Measurements from ENCODE around the gene SARS1. TPM values are rescaled to one million over a fixed set of nuclear protein-coding genes. Genes with fewer than 3 reads are reported as not detected.

The SARS1 gene
- total and polyA plus RNA-seq, 2 experiments from 2014 or later = 353 to 365 TPM

GRCh38 chr1:109183058-109183738 is 30.5 kb upstream of the SARS1 start:
- no peak for TF ChIP-seq EZH2 (IDR thresholded peaks at IDR 0.05; ENCODE audit: insufficient read depth, poor library complexity, severe bottlenecking)
- TF ChIP-seq EZH2phosphoT487 (IDR thresholded peaks at IDR 0.05; ENCODE audit: insufficient read depth, low read depth) = no peak
- H3K9ac ChIP-seq = no peak overlapping the region
- no peaks in the 10 kb centered on the region for H3K27me3 ChIP-seq (replicated peaks; ENCODE audit: insufficient read depth)
- 76 to 100% methylated on average over 1 to 3 of the region's 3 CpGs for WGBS, 2 experiments (ENCODE audit: low coverage in 1 of 2, low lambda C conversion rate in 2 of 2, missing lambda C conversion rate in 2 of 2)
- no peaks in the 10 kb centered on the region for H4K20me1 ChIP-seq (ENCODE audit: insufficient read depth)
- no peaks in the 10 kb centered on the region for H3K9me2 ChIP-seq (ENCODE audit: insufficient read depth)
- H3K4me3 ChIP-seq = no peak overlapping the region
- in situ Hi-C loops (cut with MboI) = no loop called here
- no peaks in the 10 kb centered on the region for H3K9me3 ChIP-seq (ENCODE audit: low read depth)
- no peak overlapping the region for H3K4me2 ChIP-seq (ENCODE audit: unreplicated experiment)
- no peaks in the 10 kb centered on the region for H3K79me2 ChIP-seq (ENCODE audit: insufficient read depth)
- H3K4me1 ChIP-seq (ENCODE audit: insufficient read depth) = 0 out of 2 replicates have a peak, but pooled peaks cover 8% of the 10 kb centered on the region
- no peaks in the 10 kb centered on the region for H3K36me3 ChIP-seq (ENCODE audit: low read depth)
- DNase-seq = no peak
- H3F3A ChIP-seq (ENCODE audit: insufficient read depth) = 0 out of 2 replicates have a peak, but pooled peaks cover 10% of the 10 kb centered on the region
- H3K27ac ChIP-seq = no peak overlapping the region
- no peak overlapping the region for H2AFZ ChIP-seq

- no peak overlapping the region for H2AFZ ChIP-seq
- no peak overlapping the region for H3K4me3 ChIP-seq
- TF ChIP-seq EZH2 (IDR thresholded peaks at IDR 0.05; ENCODE audit: insufficient read depth, poor library complexity, severe bottlenecking) (no peak), EZH2phosphoT487 (IDR thresholded peaks at IDR 0.05; ENCODE audit: insufficient read depth, low read depth) (no peak)
- no peak overlapping the region for H3K4me2 ChIP-seq (ENCODE audit: unreplicated experiment)
- H3K9me2 ChIP-seq (ENCODE audit: insufficient read depth) = no peaks in the 10 kb centered on the region
- H3K9ac ChIP-seq = no peak overlapping the region
- no peaks in the 10 kb centered on the region for H4K20me1 ChIP-seq (ENCODE audit: insufficient read depth)
- H3K79me2 ChIP-seq (ENCODE audit: insufficient read depth) = no peaks in the 10 kb centered on the region
- in situ Hi-C loops (cut with MboI) = no loop called here
- no peaks in the 10 kb centered on the region for H3K27me3 ChIP-seq (replicated peaks; ENCODE audit: insufficient read depth)
- H3K36me3 ChIP-seq (ENCODE audit: low read depth) = no peaks in the 10 kb centered on the region
- no peaks in the 10 kb centered on the region for H3K9me3 ChIP-seq (ENCODE audit: low read depth)
- no peak for DNase-seq
- 0 out of 2 replicates have a peak, but pooled peaks cover 8% of the 10 kb centered on the region for H3K4me1 ChIP-seq (ENCODE audit: insufficient read depth)
- WGBS, 2 experiments (ENCODE audit: low coverage in 1 of 2, low lambda C conversion rate in 2 of 2, missing lambda C conversion rate in 2 of 2) = 84 to 86% methylated on average over 7 of the region's 7 CpGs
- 0 out of 2 replicates have a peak, but pooled peaks cover 10% of the 10 kb centered on the region for H3F3A ChIP-seq (ENCODE audit: insufficient read depth)
- H3K27ac ChIP-seq = no peak overlapping the region
Observed at GRCh38 chr1:109184687-109185086, 29.0 kb upstream of the SARS1 start.

- peak; percentile 37 for DNase-seq
- H3K4me3 ChIP-seq = no peak overlapping the region
- no peak for TF ChIP-seq EZH2phosphoT487 (IDR thresholded peaks at IDR 0.05; ENCODE audit: insufficient read depth, low read depth)
- no peak for TF ChIP-seq EZH2 (IDR thresholded peaks at IDR 0.05; ENCODE audit: insufficient read depth, poor library complexity, severe bottlenecking)
- WGBS, 2 experiments (ENCODE audit: low coverage in 1 of 2, low lambda C conversion rate in 2 of 2, missing lambda C conversion rate in 2 of 2) = 86 to 88% methylated on average over 8 of the region's 8 CpGs
- 0 out of 2 replicates have a peak, but pooled peaks cover 8% of the 10 kb centered on the region for H3K4me1 ChIP-seq (ENCODE audit: insufficient read depth)
- no peak overlapping the region for H3K9ac ChIP-seq
- no peak overlapping the region for H2AFZ ChIP-seq
- no peaks in the 10 kb centered on the region for H3K27me3 ChIP-seq (replicated peaks; ENCODE audit: insufficient read depth)
- H4K20me1 ChIP-seq (ENCODE audit: insufficient read depth) = no peaks in the 10 kb centered on the region
- H3K9me3 ChIP-seq (ENCODE audit: low read depth) = no peaks in the 10 kb centered on the region
- no peak overlapping the region for H3K27ac ChIP-seq
- in situ Hi-C loops (cut with MboI) = no loop called here
- H3K79me2 ChIP-seq (ENCODE audit: insufficient read depth) = no peaks in the 10 kb centered on the region
- H3K36me3 ChIP-seq (ENCODE audit: low read depth) = no peaks in the 10 kb centered on the region
- H3K4me2 ChIP-seq (ENCODE audit: unreplicated experiment) = no peak overlapping the region
- H3K9me2 ChIP-seq (ENCODE audit: insufficient read depth) = no peaks in the 10 kb centered on the region
- H3F3A ChIP-seq (ENCODE audit: insufficient read depth) = 0 out of 2 replicates have a peak, but pooled peaks cover 10% of the 10 kb centered on the region
Observed at GRCh38 chr1:109185357-109185756, 28.4 kb upstream of the SARS1 start.

GRCh38 chr1:109185990-109186732 is 27.6 kb upstream of the SARS1 start:
- no peaks in the 10 kb centered on the region for H3K9me3 ChIP-seq (ENCODE audit: low read depth)
- no peak for DNase-seq
- H3K27me3 ChIP-seq (replicated peaks; ENCODE audit: insufficient read depth) = no peaks in the 10 kb centered on the region
- in situ Hi-C loops (cut with MboI) = no loop called here
- H4K20me1 ChIP-seq (ENCODE audit: insufficient read depth) = no peaks in the 10 kb centered on the region
- H3K4me3 ChIP-seq = no peak overlapping the region
- TF ChIP-seq EZH2phosphoT487 (IDR thresholded peaks at IDR 0.05; ENCODE audit: insufficient read depth, low read depth) (no peak), EZH2 (IDR thresholded peaks at IDR 0.05; ENCODE audit: insufficient read depth, poor library complexity, severe bottlenecking) (no peak)
- H3K9ac ChIP-seq = no peak overlapping the region
- no peaks in the 10 kb centered on the region for H3K79me2 ChIP-seq (ENCODE audit: insufficient read depth)
- no peak overlapping the region for H3K27ac ChIP-seq
- H3K36me3 ChIP-seq (ENCODE audit: low read depth) = no peaks in the 10 kb centered on the region
- 0 out of 2 replicates have a peak, but pooled peaks cover 6% of the 10 kb centered on the region for H3F3A ChIP-seq (ENCODE audit: insufficient read depth)
- WGBS, 2 experiments (ENCODE audit: low coverage in 1 of 2, low lambda C conversion rate in 2 of 2, missing lambda C conversion rate in 2 of 2) = 54 to 62% methylated on average over 5 of the region's 5 CpGs
- no peak overlapping the region for H3K4me2 ChIP-seq (ENCODE audit: unreplicated experiment)
- 0 out of 2 replicates have a peak, but pooled peaks cover 6% of the 10 kb centered on the region for H3K4me1 ChIP-seq (ENCODE audit: insufficient read depth)
- H2AFZ ChIP-seq = peak overlapping the region; percentile 41; the same call in 1 of the 2 replicates
- H3K9me2 ChIP-seq (ENCODE audit: insufficient read depth) = no peaks in the 10 kb centered on the region
